ENCODE results near the gene SLC25A36.

DNA sequence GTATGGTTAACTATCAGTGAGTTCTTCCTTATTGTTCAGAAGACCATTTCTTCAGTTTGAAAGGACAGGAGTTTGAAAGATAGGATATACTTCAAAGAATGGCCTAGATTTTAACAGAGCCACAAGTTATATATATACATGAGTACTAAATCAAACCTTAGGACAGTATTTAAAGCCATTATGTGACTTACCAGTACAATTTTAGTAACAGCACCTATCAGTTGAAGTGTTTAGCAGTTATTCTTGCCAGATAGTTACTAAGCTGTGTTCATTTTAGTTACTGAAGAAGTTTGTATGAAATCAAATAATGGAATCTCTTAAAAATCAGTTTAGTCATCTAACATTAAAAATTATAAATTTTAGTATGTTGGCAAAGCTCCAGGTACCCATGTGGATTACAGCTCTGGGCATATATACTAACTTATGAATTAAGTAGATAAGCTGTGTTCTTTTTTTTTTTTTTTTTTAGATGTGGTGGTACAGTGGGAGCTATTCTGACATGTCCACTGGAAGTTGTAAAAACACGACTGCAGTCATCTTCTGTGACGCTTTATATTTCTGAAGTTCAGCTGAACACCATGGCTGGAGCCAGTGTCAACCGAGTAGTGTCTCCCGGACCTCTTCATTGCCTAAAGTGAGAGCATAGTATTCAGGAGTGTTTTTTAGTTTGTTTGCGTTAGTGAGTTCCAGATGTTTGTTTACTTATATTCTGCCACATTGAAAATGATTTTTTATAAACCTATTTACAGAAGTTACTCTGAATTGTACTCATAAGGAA is 14.6 kb downstream of the SLC25A36 start:
- TF ChIP-seq CTCF (IDR thresholded peaks at IDR 0.05; ENCODE audit: low read depth, low read length), result no peak
- TF ChIP-seq EZH2phosphoT487 (IDR thresholded peaks at IDR 0.05; ENCODE audit: low read depth), result no peak

Data from OCI-LY3 (cell line).